ENCODE results near the gene HIVEP1.

DNA sequence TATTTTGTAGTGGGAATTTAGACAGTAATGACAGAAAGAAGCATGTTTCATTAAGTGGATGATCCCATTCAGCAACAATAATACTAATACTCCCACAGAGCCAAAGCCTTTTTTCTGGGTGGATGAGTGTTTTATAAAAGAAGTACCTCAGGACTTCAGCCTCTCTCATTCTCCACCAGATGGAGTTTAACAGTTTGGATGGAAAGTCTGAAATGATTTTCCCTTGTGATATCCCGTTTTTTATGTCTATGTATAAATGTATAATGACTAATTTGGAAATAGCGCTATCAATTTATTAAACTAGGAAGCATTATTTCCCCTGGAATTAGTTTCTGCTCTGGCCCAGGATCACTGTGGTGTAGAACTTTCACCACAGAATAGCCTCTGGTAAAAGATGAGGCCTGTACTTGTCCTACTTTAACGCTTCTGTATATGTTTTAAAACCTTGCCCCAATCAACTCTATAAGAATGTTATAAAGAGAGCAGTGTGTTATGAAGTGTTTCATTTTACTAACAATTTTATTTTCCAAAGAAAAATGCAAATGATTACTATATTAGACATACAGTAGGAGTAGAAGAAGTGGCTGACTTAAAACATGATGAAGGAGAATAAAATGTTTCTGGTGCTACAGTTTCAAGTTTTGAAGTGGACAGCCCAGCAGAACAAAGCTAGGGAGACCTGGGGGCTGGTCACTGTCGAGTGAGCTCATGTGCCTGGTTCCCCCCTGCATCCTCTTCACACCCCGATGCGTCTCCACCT is 135.6 kb downstream of the HIVEP1 start:
- TF ChIP-seq, protein P1, sequence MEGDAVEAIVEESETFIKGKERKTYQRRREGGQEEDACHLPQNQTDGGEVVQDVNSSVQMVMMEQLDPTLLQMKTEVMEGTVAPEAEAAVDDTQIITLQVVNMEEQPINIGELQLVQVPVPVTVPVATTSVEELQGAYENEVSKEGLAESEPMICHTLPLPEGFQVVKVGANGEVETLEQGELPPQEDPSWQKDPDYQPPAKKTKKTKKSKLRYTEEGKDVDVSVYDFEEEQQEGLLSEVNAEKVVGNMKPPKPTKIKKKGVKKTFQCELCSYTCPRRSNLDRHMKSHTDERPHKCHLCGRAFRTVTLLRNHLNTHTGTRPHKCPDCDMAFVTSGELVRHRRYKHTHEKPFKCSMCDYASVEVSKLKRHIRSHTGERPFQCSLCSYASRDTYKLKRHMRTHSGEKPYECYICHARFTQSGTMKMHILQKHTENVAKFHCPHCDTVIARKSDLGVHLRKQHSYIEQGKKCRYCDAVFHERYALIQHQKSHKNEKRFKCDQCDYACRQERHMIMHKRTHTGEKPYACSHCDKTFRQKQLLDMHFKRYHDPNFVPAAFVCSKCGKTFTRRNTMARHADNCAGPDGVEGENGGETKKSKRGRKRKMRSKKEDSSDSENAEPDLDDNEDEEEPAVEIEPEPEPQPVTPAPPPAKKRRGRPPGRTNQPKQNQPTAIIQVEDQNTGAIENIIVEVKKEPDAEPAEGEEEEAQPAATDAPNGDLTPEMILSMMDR (IDR thresholded peaks at IDR 0.05) = no peak
- no peak for TF ChIP-seq ZFX (IDR thresholded peaks at IDR 0.05; ENCODE audit: borderline replicate concordance)
